Activated T-helper 17 cell treated with anti-CD3 and anti-CD28 coated beads, Interleukin-2, amount 50 U/mL, for 72 hours (primary cell): ENCODE measurements around the gene MMRN1. TPM values are rescaled to one million over a fixed set of nuclear protein-coding genes. Genes with fewer than 3 reads are reported as not detected.

ENCODE experiments used
- ATAC-seq: fragments of 150-1000 bp; cut with Tn5 transposase; replicated peaks from 2 replicates; pipeline ENCODE4 v1.10.0; 2021; ENCODE audit warnings: mild to moderate bottlenecking, moderate library complexity
- H3K27ac Mint-ChIP-seq: one replicate; pipeline ENCODE4 v1.8.0; 2022; ENCODE audit warnings: mixed read lengths
- H3K27me3 Mint-ChIP-seq: one replicate; pipeline ENCODE4 v1.8.0; 2022; ENCODE audit warnings: mixed read lengths
- H3K36me3 Mint-ChIP-seq: one replicate; pipeline ENCODE4 v1.8.0; 2022; ENCODE audit warnings: low read depth, mild to moderate bottlenecking, mixed read lengths
- H3K4me1 Mint-ChIP-seq: one replicate; pipeline ENCODE4 v1.8.0; 2022; ENCODE audit warnings: mixed read lengths
- H3K4me3 Mint-ChIP-seq: one replicate; pipeline ENCODE4 v1.8.0; 2022; ENCODE audit warnings: mild to moderate bottlenecking, mixed read lengths
- H3K9me3 Mint-ChIP-seq: one replicate; pipeline ENCODE4 v1.8.0; 2022; ENCODE audit warnings: mixed read lengths
- total RNA-seq, 2 donors: library from RNA; stranded (reverse); gene quantifications; one replicate each; pipeline ENCODE4 v1.2.3, GENCODE V29; 2022

MMRN1 gene
- total RNA-seq, 2 donors from 2014 or later, result 0.17 to 0.37 TPM

- no peak for ATAC-seq
- Mint-ChIP-seq H3K9me3 (no peaks in the 10 kb centered on the region), H3K27ac (no peak overlapping the region), H3K4me1 (no peaks in the 10 kb centered on the region), H3K27me3 (peaks cover 27% of the 10 kb centered on the region), H3K4me3 (no peak overlapping the region), H3K36me3 (no peaks in the 10 kb centered on the region)
Observed at GRCh38 chr4:89997171-89997704, 102.6 kb downstream of the MMRN1 start.

- Mint-ChIP-seq H3K4me3 (no peak overlapping the region), H3K9me3 (no peaks in the 10 kb centered on the region), H3K36me3 (no peaks in the 10 kb centered on the region), H3K27me3 (peaks cover 25% of the 10 kb centered on the region), H3K4me1 (no peaks in the 10 kb centered on the region), H3K27ac (no peak overlapping the region)
- no peak for ATAC-seq
Observed at GRCh38 chr4:89998469-89999011, 103.9 kb downstream of the MMRN1 start.

DNA sequence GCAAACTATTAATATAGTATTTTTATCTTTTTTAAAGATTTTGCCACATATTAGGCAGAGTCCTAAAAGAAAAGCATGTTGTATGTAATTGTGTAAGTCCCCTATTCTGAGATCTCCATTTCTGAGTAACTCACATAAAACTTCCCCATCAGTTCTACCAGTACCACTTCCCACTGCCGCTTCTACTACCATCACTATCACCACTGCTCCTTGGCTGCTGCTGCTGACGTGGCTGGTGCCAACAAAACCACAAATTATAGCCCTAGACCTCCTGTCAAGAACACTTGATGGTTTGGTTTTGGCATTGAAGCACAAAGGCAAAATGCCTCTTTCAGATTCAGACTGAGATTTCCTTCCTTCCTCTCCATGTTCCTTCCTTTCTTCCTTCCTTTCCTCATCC is 106.4 kb downstream of the MMRN1 start:
- H3K9me3 Mint-ChIP-seq, result no peaks in the 10 kb centered on the region
- H3K27ac Mint-ChIP-seq, result no peak overlapping the region
- H3K36me3 Mint-ChIP-seq, result no peaks in the 10 kb centered on the region
- H3K4me1 Mint-ChIP-seq, result no peaks in the 10 kb centered on the region
- no peak overlapping the region for H3K4me3 Mint-ChIP-seq
- H3K27me3 Mint-ChIP-seq, result peaks cover 16% of the 10 kb centered on the region
- ATAC-seq, result no peak

- no peaks in the 10 kb centered on the region for H3K36me3 Mint-ChIP-seq
- no peak overlapping the region for H3K4me3 Mint-ChIP-seq
- no peak overlapping the region for H3K27ac Mint-ChIP-seq
- H3K4me1 Mint-ChIP-seq, result no peaks in the 10 kb centered on the region
- ATAC-seq, result no peak
- H3K9me3 Mint-ChIP-seq, result no peaks in the 10 kb centered on the region
- peaks cover 9% of the 10 kb centered on the region for H3K27me3 Mint-ChIP-seq
Observed at GRCh38 chr4:90002441-90003062, 107.9 kb downstream of the MMRN1 start.

Other genes starting within 250 kb of the MMRN1 start
- gene SNCA, start 57.7 kb upstream of the MMRN1 start, total RNA-seq, result under 1 TPM; 0.85 to 0.93 TPM
- under 1 TPM; 0.64 to 0.78 TPM for gene CCSER1, start 232.5 kb downstream of the MMRN1 start, total RNA-seq